Prostate gland (tissue), 2 donors: Measurements from ENCODE around the gene KATNA1. TPM values are rescaled to one million over a fixed set of nuclear protein-coding genes. Genes with fewer than 3 reads are reported as not detected.
"Not testable (repeated sequence)": the region's sequence is repeated elsewhere in the genome, so short reads cannot be mapped to it uniquely, and the experiment has no call there.

Experiments
- DNase-seq: peaks from one replicate; pipeline ENCODE4 v3.0.0-alpha.2; 2019; ENCODE audit warnings: low spot score
- H3K27ac ChIP-seq, 2 donors: fragments of 200-600 bp; sonication (generic); 2 replicates each; pipeline ENCODE4 v1.5.1; 2017 to 2019
- H3K27me3 ChIP-seq: fragments of 200-600 bp; sonication (generic); replicated peaks from 2 replicates; pipeline ENCODE4 v1.5.1; 2019; ENCODE audit not compliant: insufficient read depth
- H3K36me3 ChIP-seq, 2 donors: fragments of 200-600 bp; sonication (generic); 1 replicate in 1 of 2; 2 replicates in 1 of 2; pipeline versions ENCODE4 v1.5.1 to v1.8.1; 2017 to 2019
- H3K4me1 ChIP-seq: fragments of 200-600 bp; sonication (generic); replicated peaks from 2 replicates; pipeline ENCODE4 v1.5.1; 2019
- H3K4me3 ChIP-seq, 2 donors: fragments of 200-600 bp; sonication (generic); 2 replicates each; pipeline ENCODE4 v1.5.1; 2017 to 2019
- H3K9me3 ChIP-seq: fragments of 200-600 bp; sonication (generic); 2 replicates; pipeline ENCODE4 v1.5.1; 2017
- POLR2A ChIP-seq: fragments of 450-650 bp; IDR thresholded peaks from one replicate; pipeline ENCODE4 v1.6.1; 2016; ENCODE audit warnings: antibody characterized with exemption, mild to moderate bottlenecking
- POLR2AphosphoS5 ChIP-seq: sonication (generic); formaldehyde crosslinking; IDR thresholded peaks from one replicate; pipeline ENCODE4 v1.6.1; 2017; ENCODE audit warnings: antibody characterized with exemption
- WGBS: methylation state at CpG from one replicate; pipeline ENCODE4 v1.1.5; 2018; 5-methylcytosine and 5-hydroxymethylcytosine counted together
- intact Hi-C: fragments of 100-400 bp; cut with DNase I; formaldehyde crosslinking; loops from one replicate; pipeline ENCODE4 v1.14.2; 2022
- total RNA-seq, 2 donors: library from RNA; depleted of rRNA; stranded (reverse); fragments of >200 nt; gene quantifications; one replicate each; pipeline ENCODE4 v1.1.0, GENCODE V29; 2016
- TF ChIP-seq, protein P1 (sequence below), 4 experiments: fragments of 200-600 bp in 2 of 4; fragments of 450-650 bp in 2 of 4; sonication (generic) in 2 of 4; IDR thresholded peaks; 1 replicate in 3 of 4; 2 replicates in 1 of 4; pipeline ENCODE4 v1.5.1; 2016 to 2019; ENCODE audit warnings: antibody characterized with exemption in 4 of 4, mild to moderate bottlenecking in 2 of 4, moderate library complexity in 2 of 4

The KATNA1 gene
- total RNA-seq, 2 donors from 2014 or later, result 12.8 to 25.2 TPM

DNA sequence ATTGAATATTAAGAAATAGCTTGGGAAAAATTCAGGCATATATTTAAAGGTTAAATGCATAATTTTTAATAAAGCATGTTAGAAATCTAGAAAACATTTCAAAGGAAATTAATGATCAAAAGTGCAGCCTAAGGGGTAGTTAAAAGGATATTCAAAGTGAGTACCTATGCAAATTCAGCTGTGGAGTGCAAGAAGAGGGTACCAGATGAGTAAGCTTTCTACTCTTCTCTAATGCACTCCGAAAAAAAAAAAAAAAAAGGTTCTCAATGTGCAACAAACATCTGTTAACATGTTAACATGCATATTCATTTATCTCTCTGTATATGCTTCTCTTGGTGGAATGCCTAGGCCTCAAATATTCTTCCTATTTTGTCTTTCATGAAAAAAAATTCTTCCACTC lies 32.0 kb upstream of the KATNA1 start:
- H3K36me3 ChIP-seq, result peaks cover 0 to 4% of the 10 kb centered on the region in 2 donors
- intact Hi-C loops, result no loop called here
- TF ChIP-seq POLR2AphosphoS5 (no peak), POLR2A (no peak)
- TF ChIP-seq, protein P1, sequence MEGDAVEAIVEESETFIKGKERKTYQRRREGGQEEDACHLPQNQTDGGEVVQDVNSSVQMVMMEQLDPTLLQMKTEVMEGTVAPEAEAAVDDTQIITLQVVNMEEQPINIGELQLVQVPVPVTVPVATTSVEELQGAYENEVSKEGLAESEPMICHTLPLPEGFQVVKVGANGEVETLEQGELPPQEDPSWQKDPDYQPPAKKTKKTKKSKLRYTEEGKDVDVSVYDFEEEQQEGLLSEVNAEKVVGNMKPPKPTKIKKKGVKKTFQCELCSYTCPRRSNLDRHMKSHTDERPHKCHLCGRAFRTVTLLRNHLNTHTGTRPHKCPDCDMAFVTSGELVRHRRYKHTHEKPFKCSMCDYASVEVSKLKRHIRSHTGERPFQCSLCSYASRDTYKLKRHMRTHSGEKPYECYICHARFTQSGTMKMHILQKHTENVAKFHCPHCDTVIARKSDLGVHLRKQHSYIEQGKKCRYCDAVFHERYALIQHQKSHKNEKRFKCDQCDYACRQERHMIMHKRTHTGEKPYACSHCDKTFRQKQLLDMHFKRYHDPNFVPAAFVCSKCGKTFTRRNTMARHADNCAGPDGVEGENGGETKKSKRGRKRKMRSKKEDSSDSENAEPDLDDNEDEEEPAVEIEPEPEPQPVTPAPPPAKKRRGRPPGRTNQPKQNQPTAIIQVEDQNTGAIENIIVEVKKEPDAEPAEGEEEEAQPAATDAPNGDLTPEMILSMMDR (IDR thresholded peaks at IDR 0.05), result no peak
- WGBS, result 70% methylated on average over 1 of the region's 1 CpG
- H3K4me3 ChIP-seq, result no peak overlapping the region
- H3K4me1 ChIP-seq, result no peaks in the 10 kb centered on the region
- no peak overlapping the region for H3K27ac ChIP-seq
- no peaks in the 10 kb centered on the region for H3K9me3 ChIP-seq
- DNase-seq, result no peak
- H3K27me3 ChIP-seq, result no peaks in the 10 kb centered on the region

DNA sequence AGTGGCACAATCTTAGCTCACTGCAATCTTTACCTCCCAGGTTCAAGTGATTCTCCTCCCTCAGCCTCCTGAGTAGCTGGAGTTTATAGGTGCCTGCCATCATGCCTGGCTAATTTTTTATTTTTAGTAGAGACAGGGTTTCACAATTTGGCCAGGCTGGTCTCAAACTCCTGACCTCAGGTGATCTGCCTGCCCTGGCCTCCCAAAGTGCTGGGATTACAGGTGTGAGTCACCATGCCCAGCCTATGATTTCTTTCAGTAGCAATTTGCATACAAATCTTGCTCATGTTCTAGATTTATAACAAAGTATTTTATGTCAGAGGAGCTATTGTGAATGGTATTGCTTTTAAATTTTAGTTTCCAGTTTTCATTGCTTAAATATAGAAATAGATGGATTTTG lies 23.8 kb upstream of the KATNA1 start:
- intact Hi-C loops, H3K27ac ChIP-seq, H3K9me3 ChIP-seq, H3K27me3 ChIP-seq, DNase-seq, H3K4me3 ChIP-seq, H3K4me1 ChIP-seq: not testable (repeated sequence)
- H3K36me3 ChIP-seq, result peaks cover 2 to 15% of the 10 kb centered on the region in 2 donors

DNA sequence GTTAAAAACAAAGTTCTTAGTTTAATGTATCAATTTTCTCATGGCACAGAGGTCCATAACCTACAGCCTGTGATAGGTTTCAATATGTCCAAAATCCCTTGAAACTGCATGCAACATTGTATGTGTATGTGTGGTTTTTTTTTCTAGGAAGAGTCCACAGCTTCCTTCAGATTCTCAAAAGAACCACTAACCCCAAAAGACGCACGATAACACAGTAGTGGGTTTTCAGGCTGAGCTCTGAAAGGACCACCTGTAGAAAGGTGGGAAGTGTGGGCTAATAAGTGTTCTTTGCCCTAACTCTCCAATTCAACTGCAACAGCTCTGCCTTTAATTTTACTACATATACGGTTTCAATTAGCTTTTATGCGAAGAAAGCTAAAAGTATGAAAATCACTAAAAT lies 11.5 kb upstream of the KATNA1 start:
- 97% methylated on average over 4 of the region's 4 CpGs for WGBS
- no peaks in the 10 kb centered on the region for H3K27me3 ChIP-seq
- no peak overlapping the region for H3K27ac ChIP-seq
- no peaks in the 10 kb centered on the region for H3K4me1 ChIP-seq
- no peaks in the 10 kb centered on the region for H3K36me3 ChIP-seq
- no peaks in the 10 kb centered on the region for H3K9me3 ChIP-seq
- intact Hi-C loops, result no loop called here
- TF ChIP-seq, protein P1 (IDR thresholded peaks at IDR 0.05), result no peak
- TF ChIP-seq POLR2AphosphoS5 (no peak), POLR2A (no peak)
- no peak overlapping the region for H3K4me3 ChIP-seq
- DNase-seq, result no peak

DNA sequence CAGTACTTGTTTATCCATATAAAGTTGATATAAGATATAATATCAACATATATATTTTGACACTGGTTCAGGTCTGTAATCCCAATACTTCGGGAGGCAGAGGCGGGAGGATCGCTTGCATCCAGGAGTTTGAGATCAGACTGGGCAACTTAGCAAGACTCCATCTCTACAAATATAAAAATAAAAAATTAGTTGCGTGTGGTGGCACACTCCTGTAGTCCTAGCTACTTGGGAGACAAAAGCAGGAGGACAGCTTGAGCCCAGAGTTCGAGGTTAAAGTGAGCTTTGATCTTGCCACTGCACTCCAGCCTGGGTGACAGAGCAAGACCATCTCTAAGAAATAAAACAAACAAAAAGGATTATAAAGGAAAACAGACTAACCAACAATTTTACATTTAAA lies 8.9 kb upstream of the KATNA1 start:
- no peaks in the 10 kb centered on the region for H3K27me3 ChIP-seq
- H3K27ac ChIP-seq, result no peak overlapping the region
- H3K9me3 ChIP-seq, result no peaks in the 10 kb centered on the region
- no peak overlapping the region for H3K4me3 ChIP-seq
- no peaks in the 10 kb centered on the region for H3K36me3 ChIP-seq
- TF ChIP-seq, protein P1 (IDR thresholded peaks at IDR 0.05), result no peak
- TF ChIP-seq POLR2AphosphoS5 (no peak), POLR2A (no peak)
- intact Hi-C loops, result no loop called here
- 96% methylated on average over 5 of the region's 5 CpGs for WGBS
- no peak for DNase-seq
- H3K4me1 ChIP-seq, result no peaks in the 10 kb centered on the region

DNA sequence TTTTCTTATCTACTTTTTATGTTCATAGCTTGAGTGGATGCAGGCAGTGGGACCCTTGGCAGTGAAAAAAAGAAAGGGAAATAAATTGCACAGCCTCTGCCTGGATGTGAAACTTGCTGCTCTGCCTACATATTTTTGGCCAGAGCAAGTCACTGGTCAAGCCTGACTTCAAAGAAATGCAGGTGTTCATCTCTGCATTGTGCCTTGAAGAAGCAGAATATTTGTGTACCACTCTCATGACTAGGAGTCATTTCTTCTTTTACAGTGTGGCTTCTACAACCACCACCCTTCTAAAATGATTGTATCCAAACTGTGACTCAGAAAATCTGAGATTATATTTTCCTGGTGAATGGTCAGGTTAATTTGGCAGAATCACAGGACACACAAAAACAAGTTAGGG lies 2.5 kb upstream of the KATNA1 start:
- intact Hi-C loops, result no loop called here
- Histone ChIP-seq H3K27ac (no peak overlapping the region), H3K36me3 (no peaks in the 10 kb centered on the region), H3K4me1 (no peaks in the 10 kb centered on the region), H3K27me3 (no peaks in the 10 kb centered on the region), H3K4me3 (no peak overlapping the region), H3K9me3 (no peaks in the 10 kb centered on the region)
- TF ChIP-seq POLR2AphosphoS5 (no peak), POLR2A (no peak)
- TF ChIP-seq, protein P1 (IDR thresholded peaks at IDR 0.05), result no peak
- DNase-seq, result no peak

DNA sequence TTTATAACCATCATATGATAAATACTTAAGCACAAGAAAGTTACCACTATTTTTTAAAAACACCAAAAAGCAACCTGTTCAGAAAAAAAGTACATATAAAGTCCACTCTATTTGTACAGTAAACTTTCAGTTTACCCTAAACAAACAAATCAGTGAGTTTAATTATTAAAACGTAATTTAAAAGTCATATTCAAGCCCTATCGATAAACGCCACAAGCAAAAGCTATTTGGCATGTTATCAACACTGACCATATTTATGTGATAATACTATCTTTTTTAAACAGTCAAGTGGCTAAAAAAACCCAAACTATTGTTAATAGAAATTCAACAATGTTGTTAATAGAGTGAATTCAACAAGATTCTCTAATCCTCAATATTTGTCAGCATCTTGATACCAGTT lies 1.9 kb downstream of the KATNA1 start:
- H3K36me3 ChIP-seq, result no peaks in the 10 kb centered on the region
- H3K9me3 ChIP-seq, result no peaks in the 10 kb centered on the region
- no peak overlapping the region for H3K27ac ChIP-seq
- TF ChIP-seq POLR2AphosphoS5, result no peak
- TF ChIP-seq, protein P1 (IDR thresholded peaks at IDR 0.05), result no peak
- no peak for TF ChIP-seq POLR2A
- 56% methylated on average over 3 of the region's 3 CpGs for WGBS
- intact Hi-C loops, result loop anchor here (10.0 kb wide), 1 partner anchor 82 kb away; the partner anchor contains the start of gene GINM1
- DNase-seq, result no peak
- peak overlapping the region in 1 of 2 donors; percentile 76 for H3K4me3 ChIP-seq
- no peaks in the 10 kb centered on the region for H3K4me1 ChIP-seq
- H3K27me3 ChIP-seq, result no peaks in the 10 kb centered on the region
